Neural progenitor cell (in vitro differentiated cells): Measurements from ENCODE around the gene AOC2. TPM values are rescaled to one million over a fixed set of nuclear protein-coding genes. Genes with fewer than 3 reads are reported as not detected.

Source experiments
- DNase-seq: peaks from one replicate; pipeline ENCODE4 v3.0.0-alpha.2; 2016; ENCODE audit warnings: low spot score
- H2AFZ ChIP-seq: fragments of 200-600 bp; sonication (generic); replicated peaks from 2 replicates; pipeline ENCODE4 v1.6.1; 2016; ENCODE audit warnings: antibody characterized with exemption
- H3F3A ChIP-seq: fragments of 200-600 bp; sonication (generic); 2 replicates; pipeline ENCODE4 v1.6.1; 2016; ENCODE audit warnings: antibody characterized with exemption, low read depth
- H3K27ac ChIP-seq: fragments of 200-600 bp; sonication (generic); 2 replicates; pipeline ENCODE4 v1.5.1; 2016; ENCODE audit warnings: mild to moderate bottlenecking
- H3K27me3 ChIP-seq: fragments of 200-600 bp; sonication (generic); 2 replicates; pipeline ENCODE4 v1.6.1; 2016; ENCODE audit warnings: mild to moderate bottlenecking, moderate library complexity
- H3K36me3 ChIP-seq: fragments of 200-600 bp; sonication (generic); 2 replicates; pipeline ENCODE4 v1.5.1; 2016
- H3K4me1 ChIP-seq: fragments of 200-600 bp; sonication (generic); 2 replicates; pipeline ENCODE4 v1.6.1; 2016; ENCODE audit warnings: mixed run types
- H3K4me2 ChIP-seq: fragments of 200-600 bp; sonication (generic); 2 replicates; pipeline ENCODE4 v1.6.1; 2016
- H3K4me3 ChIP-seq: fragments of 200-600 bp; sonication (generic); 2 replicates; pipeline ENCODE4 v1.5.1; 2016
- H3K79me2 ChIP-seq: fragments of 200-600 bp; sonication (generic); 2 replicates; pipeline ENCODE4 v1.6.1; 2016; ENCODE audit warnings: low read depth
- H3K9ac ChIP-seq: fragments of 200-600 bp; sonication (generic); 2 replicates; pipeline ENCODE4 v1.6.1; 2016
- H3K9me3 ChIP-seq: fragments of 200-600 bp; sonication (generic); 2 replicates; pipeline ENCODE4 v1.5.1; 2016; ENCODE audit warnings: low read depth
- H4K20me1 ChIP-seq: fragments of 200-600 bp; sonication (generic); 2 replicates; pipeline ENCODE4 v1.6.1; 2016; ENCODE audit warnings: low read depth
- H3K27ac Mint-ChIP-seq: 3 replicates; pipeline ENCODE4 v1.8.0; 2021; ENCODE audit warnings: mixed read lengths
- H3K27me3 Mint-ChIP-seq: 2 replicates; pipeline ENCODE4 v1.8.0; 2022; ENCODE audit warnings: low read depth, mild to moderate bottlenecking, inconsistent platforms, moderate library complexity, mixed read lengths; ENCODE audit not compliant: insufficient read depth
- H3K36me3 Mint-ChIP-seq: 3 replicates; pipeline ENCODE4 v1.8.0; 2021; ENCODE audit warnings: mixed read lengths
- H3K4me1 Mint-ChIP-seq: 3 replicates; pipeline ENCODE4 v1.8.0; 2021; ENCODE audit warnings: mixed read lengths
- H3K4me3 Mint-ChIP-seq: 3 replicates; pipeline ENCODE4 v1.8.0; 2021; ENCODE audit warnings: mild to moderate bottlenecking, moderate library complexity, mixed read lengths
- H3K9me3 Mint-ChIP-seq: 3 replicates; pipeline ENCODE4 v1.8.0; 2020; ENCODE audit warnings: mixed read lengths
- EZH2 ChIP-seq: fragments of 200-600 bp; sonication (generic); IDR thresholded peaks from 2 replicates; pipeline ENCODE4 v1.6.1; 2017; ENCODE audit warnings: antibody characterized with exemption, mild to moderate bottlenecking, moderate library complexity
- EZH2phosphoT487 ChIP-seq: fragments of 200-600 bp; sonication (generic); IDR thresholded peaks from 2 replicates; pipeline ENCODE4 v1.6.1; 2017; ENCODE audit warnings: antibody characterized with exemption
- total RNA-seq: library from RNA; depleted of rRNA; stranded (reverse); fragments of >200 nt; gene quantifications from 2 replicates; pipeline ENCODE4 v1.2.3, GENCODE V29; 2015; ENCODE audit warnings: low replicate concordance
- TF ChIP-seq, protein P1 (sequence below): fragments of 200-600 bp; sonication (generic); IDR thresholded peaks from 2 replicates; pipeline ENCODE4 v1.5.1; 2017; ENCODE audit warnings: antibody characterized with exemption, mild to moderate bottlenecking

The AOC2 gene
- total RNA-seq, 1 donor from 2014 or later: 1.2 TPM

DNA sequence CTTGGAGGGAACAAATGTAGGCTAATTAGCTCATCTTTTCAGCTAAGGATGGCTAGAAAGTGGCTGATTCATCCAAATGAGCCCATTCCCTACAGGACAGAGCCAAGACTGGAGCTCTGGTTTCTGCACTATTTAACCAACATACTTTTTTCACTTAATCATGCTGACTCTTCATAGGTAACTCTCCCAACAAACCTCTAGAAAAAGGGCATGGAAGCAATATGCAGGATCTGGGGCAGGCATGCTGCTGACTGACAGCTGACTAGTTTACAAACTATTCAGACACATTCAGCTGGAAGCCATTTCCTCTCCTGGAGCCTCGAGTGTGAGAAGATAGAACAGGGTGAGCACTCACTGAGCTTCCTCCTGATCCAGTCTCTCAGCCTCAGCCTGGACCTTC lies 26.5 kb upstream of the AOC2 start:
- H3K4me1 ChIP-seq: no peaks in the 10 kb centered on the region
- Mint-ChIP-seq H3K4me1 (peaks cover 2% of the 10 kb centered on the region), H3K9me3 (no peaks in the 10 kb centered on the region), H3K27ac (no peak overlapping the region), H3K36me3 (peaks cover 10% of the 10 kb centered on the region), H3K4me3 (no peak overlapping the region), H3K27me3 (no peaks in the 10 kb centered on the region)
- H2AFZ ChIP-seq: no peak overlapping the region
- TF ChIP-seq EZH2phosphoT487: no peak
- no peak for TF ChIP-seq EZH2
- TF ChIP-seq, protein P1, sequence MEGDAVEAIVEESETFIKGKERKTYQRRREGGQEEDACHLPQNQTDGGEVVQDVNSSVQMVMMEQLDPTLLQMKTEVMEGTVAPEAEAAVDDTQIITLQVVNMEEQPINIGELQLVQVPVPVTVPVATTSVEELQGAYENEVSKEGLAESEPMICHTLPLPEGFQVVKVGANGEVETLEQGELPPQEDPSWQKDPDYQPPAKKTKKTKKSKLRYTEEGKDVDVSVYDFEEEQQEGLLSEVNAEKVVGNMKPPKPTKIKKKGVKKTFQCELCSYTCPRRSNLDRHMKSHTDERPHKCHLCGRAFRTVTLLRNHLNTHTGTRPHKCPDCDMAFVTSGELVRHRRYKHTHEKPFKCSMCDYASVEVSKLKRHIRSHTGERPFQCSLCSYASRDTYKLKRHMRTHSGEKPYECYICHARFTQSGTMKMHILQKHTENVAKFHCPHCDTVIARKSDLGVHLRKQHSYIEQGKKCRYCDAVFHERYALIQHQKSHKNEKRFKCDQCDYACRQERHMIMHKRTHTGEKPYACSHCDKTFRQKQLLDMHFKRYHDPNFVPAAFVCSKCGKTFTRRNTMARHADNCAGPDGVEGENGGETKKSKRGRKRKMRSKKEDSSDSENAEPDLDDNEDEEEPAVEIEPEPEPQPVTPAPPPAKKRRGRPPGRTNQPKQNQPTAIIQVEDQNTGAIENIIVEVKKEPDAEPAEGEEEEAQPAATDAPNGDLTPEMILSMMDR: no peak
- no peak overlapping the region for H3K27ac ChIP-seq
- H3K36me3 ChIP-seq: no peaks in the 10 kb centered on the region
- H3K4me3 ChIP-seq: no peak overlapping the region
- no peaks in the 10 kb centered on the region for H4K20me1 ChIP-seq
- no peak overlapping the region for H3K4me2 ChIP-seq
- no peaks in the 10 kb centered on the region for H3K27me3 ChIP-seq
- H3K79me2 ChIP-seq: peaks cover 9% of the 10 kb centered on the region
- no peak overlapping the region for H3K9ac ChIP-seq
- no peak for DNase-seq
- peaks cover 18% of the 10 kb centered on the region for H3F3A ChIP-seq
- no peaks in the 10 kb centered on the region for H3K9me3 ChIP-seq

DNA sequence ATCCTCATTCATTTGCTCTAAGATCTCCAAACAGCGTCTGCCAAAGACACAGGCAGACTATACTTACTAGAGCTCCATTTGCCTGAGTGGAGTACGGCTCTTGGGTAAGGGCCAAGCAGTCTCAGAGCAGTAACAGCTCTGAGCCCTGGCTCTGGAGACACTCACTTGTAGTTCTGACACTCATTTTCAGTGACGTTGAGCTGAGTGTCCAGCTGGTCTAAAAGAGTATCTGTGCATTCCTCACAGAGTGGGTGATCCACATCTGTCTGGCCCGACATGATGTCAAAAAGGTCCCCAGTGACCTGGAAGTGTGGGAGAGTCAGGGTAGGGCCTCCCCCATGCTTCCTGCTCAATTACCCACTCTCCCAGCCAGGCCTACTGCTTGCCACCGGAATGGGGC lies 26.0 kb upstream of the AOC2 start:
- Mint-ChIP-seq H3K9me3 (no peaks in the 10 kb centered on the region), H3K36me3 (peaks cover 10% of the 10 kb centered on the region), H3K4me1 (peaks cover 5% of the 10 kb centered on the region), H3K27ac (no peak overlapping the region), H3K27me3 (no peaks in the 10 kb centered on the region), H3K4me3 (no peak overlapping the region)
- TF ChIP-seq, protein P1: no peak
- TF ChIP-seq EZH2: no peak
- TF ChIP-seq EZH2phosphoT487: no peak
- no peak overlapping the region for H3K27ac ChIP-seq
- no peaks in the 10 kb centered on the region for H3K9me3 ChIP-seq
- peaks cover 14% of the 10 kb centered on the region for H3K79me2 ChIP-seq
- no peaks in the 10 kb centered on the region for H3K27me3 ChIP-seq
- peaks cover 18% of the 10 kb centered on the region for H3F3A ChIP-seq
- no peak overlapping the region for H3K4me3 ChIP-seq
- no peak for DNase-seq
- H3K9ac ChIP-seq: no peak overlapping the region
- H4K20me1 ChIP-seq: no peaks in the 10 kb centered on the region
- no peaks in the 10 kb centered on the region for H3K4me1 ChIP-seq
- H2AFZ ChIP-seq: no peak overlapping the region
- no peak overlapping the region for H3K4me2 ChIP-seq
- no peaks in the 10 kb centered on the region for H3K36me3 ChIP-seq

DNA sequence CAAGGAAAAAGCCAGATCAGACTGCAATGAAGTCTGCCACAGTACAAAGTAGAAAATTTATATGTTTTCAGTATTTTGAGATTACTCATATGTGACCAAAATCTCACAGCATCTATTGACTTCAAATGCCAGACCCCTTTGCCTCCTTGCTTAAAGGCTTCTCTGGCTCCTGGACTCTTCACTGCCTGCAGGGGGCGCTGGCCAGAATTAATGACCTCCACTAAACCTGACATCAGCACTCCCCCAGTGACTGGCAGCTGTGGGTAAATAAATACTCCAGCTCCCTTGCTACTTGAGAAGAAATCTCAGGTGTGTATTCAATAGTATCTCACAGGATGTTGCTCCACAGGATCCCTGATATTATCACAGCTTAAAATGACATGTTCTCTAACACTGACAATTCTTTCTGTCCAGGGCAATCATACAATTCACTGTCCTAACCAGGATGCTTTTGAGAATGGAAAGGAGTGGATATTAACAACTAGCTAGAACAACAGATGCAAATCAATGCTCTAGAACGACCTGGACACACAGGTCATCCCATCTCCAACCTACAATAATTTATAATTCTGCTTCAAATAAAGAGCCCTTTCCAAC lies 24.3 kb upstream of the AOC2 start:
- no peaks in the 10 kb centered on the region for H3K9me3 ChIP-seq
- no peaks in the 10 kb centered on the region for H3K4me1 ChIP-seq
- no peak overlapping the region for H3K27ac ChIP-seq
- H3K4me3 Mint-ChIP-seq: no peak overlapping the region
- peaks cover 4% of the 10 kb centered on the region for H3K27me3 Mint-ChIP-seq
- no peaks in the 10 kb centered on the region for H3K9me3 Mint-ChIP-seq
- peaks cover 18% of the 10 kb centered on the region for H3F3A ChIP-seq
- H3K36me3 ChIP-seq: no peaks in the 10 kb centered on the region
- peaks cover 9% of the 10 kb centered on the region for H3K4me1 Mint-ChIP-seq
- no peaks in the 10 kb centered on the region for H3K27me3 ChIP-seq
- peaks cover 20% of the 10 kb centered on the region for H3K79me2 ChIP-seq
- H3K36me3 Mint-ChIP-seq: peaks cover 8% of the 10 kb centered on the region
- H3K4me2 ChIP-seq: no peak overlapping the region
- H4K20me1 ChIP-seq: no peaks in the 10 kb centered on the region
- no peak overlapping the region for H3K27ac Mint-ChIP-seq
- H2AFZ ChIP-seq: no peak overlapping the region
- H3K4me3 ChIP-seq: no peak overlapping the region
- H3K9ac ChIP-seq: no peak overlapping the region
- no peak for TF ChIP-seq EZH2phosphoT487
- no peak for TF ChIP-seq EZH2
- TF ChIP-seq, protein P1: peak; percentile 94
- DNase-seq: peak; percentile 88
